Endodermal cell (in vitro differentiated cells): ENCODE results near the gene NPAS1. TPM values are rescaled to one million over a fixed set of nuclear protein-coding genes. Genes with fewer than 3 reads are reported as not detected.
"Not testable (repeated sequence)": the region's sequence is repeated elsewhere in the genome, so short reads cannot be mapped to it uniquely, and the experiment has no call there.

Source experiments
- DNase-seq: peaks from one replicate; pipeline ENCODE4 v3.0.0-alpha.2; 2017
- H3K27ac ChIP-seq: 2 replicates; pipeline ENCODE4 v1.5.1; 2013; ENCODE audit warnings: mild to moderate bottlenecking, low read depth, low read length, moderate library complexity
- H3K27me3 ChIP-seq: 2 replicates; pipeline ENCODE4 v1.6.1; 2013; ENCODE audit warnings: mild to moderate bottlenecking, low read length, moderate library complexity; ENCODE audit not compliant: insufficient read depth, control insufficient read depth, poor library complexity, severe bottlenecking
- H3K36me3 ChIP-seq: 2 replicates; pipeline ENCODE4 v1.7.0; 2013; ENCODE audit warnings: mild to moderate bottlenecking, low read length, moderate library complexity; ENCODE audit not compliant: control insufficient read depth, insufficient read depth
- H3K4me1 ChIP-seq: one replicate; pipeline ENCODE4 v1.7.0; 2013; ENCODE audit warnings: low read length; ENCODE audit not compliant: control insufficient read depth, insufficient read depth
- H3K4me3 ChIP-seq: 2 replicates; pipeline ENCODE4 v1.5.1; 2013; ENCODE audit warnings: mild to moderate bottlenecking, low read length, moderate library complexity
- H3K9ac ChIP-seq: 2 replicates; pipeline ENCODE4 v1.6.1; 2013; ENCODE audit warnings: mild to moderate bottlenecking, low read length, moderate library complexity; ENCODE audit not compliant: poor library complexity, severe bottlenecking; ENCODE audit errors: extremely low read depth
- H3K9me3 ChIP-seq: 2 replicates; pipeline ENCODE4 v1.6.1; 2013; ENCODE audit warnings: mild to moderate bottlenecking, low read length, moderate library complexity; ENCODE audit not compliant: control insufficient read depth
- H3K27ac Mint-ChIP-seq: 2 replicates; pipeline ENCODE4 v1.8.0; 2020; ENCODE audit warnings: mixed read lengths
- H3K27me3 Mint-ChIP-seq: 2 replicates; pipeline ENCODE4 v1.8.0; 2021; ENCODE audit warnings: mild to moderate bottlenecking, mixed read lengths; ENCODE audit not compliant: insufficient read depth
- H3K36me3 Mint-ChIP-seq: 2 replicates; pipeline ENCODE4 v1.8.0; 2020; ENCODE audit warnings: low read depth, mixed read lengths
- H3K4me1 Mint-ChIP-seq: 2 replicates; pipeline ENCODE4 v1.8.0; 2020; ENCODE audit warnings: mixed read lengths
- H3K4me3 Mint-ChIP-seq: 2 replicates; pipeline ENCODE4 v1.8.0; 2020; ENCODE audit warnings: mild to moderate bottlenecking, moderate library complexity, mixed read lengths
- H3K9me3 Mint-ChIP-seq: 2 replicates; pipeline ENCODE4 v1.8.0; 2020; ENCODE audit warnings: mild to moderate bottlenecking, mixed read lengths
- WGBS, 2 experiments: methylation state at CpG; one replicate each; pipeline versions ENCODE4 v1.1.5 to v1.1.7; 2013; ENCODE audit warnings: missing lambda C conversion rate in 2 of 2, mixed read lengths in 1 of 2; ENCODE audit not compliant: insufficient coverage in 1 of 2, insufficient read length in 1 of 2; 5-methylcytosine and 5-hydroxymethylcytosine counted together
- total RNA-seq, 2 donors: library from RNA; stranded (reverse); fragmentation: NEBNext Ultra II Directional in 1 of 2; extraction: Animal tissue kit (Norgen Biotek cat#: 25700) in 1 of 2; gene quantifications; 2 replicates in 1 of 2; 3 replicates in 1 of 2; pipeline ENCODE4 v1.2.1, GENCODE V29; 2021
- TF ChIP-seq, protein P1 (sequence below): fragments of 200-600 bp; sonication (generic); conservative IDR thresholded peaks from 2 replicates; pipeline ENCODE4 v1.5.0; 2021; ENCODE audit warnings: antibody characterized with exemption, mild to moderate bottlenecking

Gene NPAS1
- total RNA-seq, 2 donors from 2014 or later: 6.9 to 8.7 TPM

GRCh38 chr19:47049307-47049700, 29.7 kb downstream of the NPAS1 start:
- H3K27ac Mint-ChIP-seq: peak overlapping the region; percentile 92
- TF ChIP-seq, protein P1, sequence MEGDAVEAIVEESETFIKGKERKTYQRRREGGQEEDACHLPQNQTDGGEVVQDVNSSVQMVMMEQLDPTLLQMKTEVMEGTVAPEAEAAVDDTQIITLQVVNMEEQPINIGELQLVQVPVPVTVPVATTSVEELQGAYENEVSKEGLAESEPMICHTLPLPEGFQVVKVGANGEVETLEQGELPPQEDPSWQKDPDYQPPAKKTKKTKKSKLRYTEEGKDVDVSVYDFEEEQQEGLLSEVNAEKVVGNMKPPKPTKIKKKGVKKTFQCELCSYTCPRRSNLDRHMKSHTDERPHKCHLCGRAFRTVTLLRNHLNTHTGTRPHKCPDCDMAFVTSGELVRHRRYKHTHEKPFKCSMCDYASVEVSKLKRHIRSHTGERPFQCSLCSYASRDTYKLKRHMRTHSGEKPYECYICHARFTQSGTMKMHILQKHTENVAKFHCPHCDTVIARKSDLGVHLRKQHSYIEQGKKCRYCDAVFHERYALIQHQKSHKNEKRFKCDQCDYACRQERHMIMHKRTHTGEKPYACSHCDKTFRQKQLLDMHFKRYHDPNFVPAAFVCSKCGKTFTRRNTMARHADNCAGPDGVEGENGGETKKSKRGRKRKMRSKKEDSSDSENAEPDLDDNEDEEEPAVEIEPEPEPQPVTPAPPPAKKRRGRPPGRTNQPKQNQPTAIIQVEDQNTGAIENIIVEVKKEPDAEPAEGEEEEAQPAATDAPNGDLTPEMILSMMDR: no peak
- H3K4me3 ChIP-seq: no peak overlapping the region
- H3K27me3 ChIP-seq: no peaks in the 10 kb centered on the region
- peak overlapping the region; percentile 93 for H3K4me3 Mint-ChIP-seq
- peaks cover 31% of the 10 kb centered on the region for H3K4me1 Mint-ChIP-seq
- 69 to 72% methylated on average over 9 of the region's 9 CpGs for WGBS, 2 experiments
- peak; percentile 49 for DNase-seq
- peak overlapping the region; percentile 32 for H3K9ac ChIP-seq
- H3K36me3 Mint-ChIP-seq: peaks cover 2% of the 10 kb centered on the region
- peaks cover 14% of the 10 kb centered on the region for H3K9me3 Mint-ChIP-seq
- peaks cover 12% of the 10 kb centered on the region for H3K27me3 Mint-ChIP-seq
- no peaks in the 10 kb centered on the region for H3K9me3 ChIP-seq
- no peaks in the 10 kb centered on the region for H3K36me3 ChIP-seq
- H3K4me1 ChIP-seq: no peaks in the 10 kb centered on the region
- no peak overlapping the region for H3K27ac ChIP-seq

- H3K27ac ChIP-seq, H3K9ac ChIP-seq, H3K36me3 ChIP-seq, DNase-seq, H3K4me1 ChIP-seq, H3K9me3 ChIP-seq, H3K27me3 ChIP-seq, H3K4me3 ChIP-seq: not testable (repeated sequence)
- Mint-ChIP-seq H3K4me3 (peak overlapping the region; percentile 93), H3K9me3 (peaks cover 24% of the 10 kb centered on the region), H3K27ac (peak overlapping the region; percentile 73), H3K27me3 (peaks cover 18% of the 10 kb centered on the region), H3K36me3 (peaks cover 11% of the 10 kb centered on the region), H3K4me1 (peaks cover 31% of the 10 kb centered on the region)
- 60 to 75% methylated on average over 1 to 3 of the region's 3 CpGs for WGBS, 2 experiments
Observed at GRCh38 chr19:47050562-47050961, 30.9 kb downstream of the NPAS1 start.

DNA sequence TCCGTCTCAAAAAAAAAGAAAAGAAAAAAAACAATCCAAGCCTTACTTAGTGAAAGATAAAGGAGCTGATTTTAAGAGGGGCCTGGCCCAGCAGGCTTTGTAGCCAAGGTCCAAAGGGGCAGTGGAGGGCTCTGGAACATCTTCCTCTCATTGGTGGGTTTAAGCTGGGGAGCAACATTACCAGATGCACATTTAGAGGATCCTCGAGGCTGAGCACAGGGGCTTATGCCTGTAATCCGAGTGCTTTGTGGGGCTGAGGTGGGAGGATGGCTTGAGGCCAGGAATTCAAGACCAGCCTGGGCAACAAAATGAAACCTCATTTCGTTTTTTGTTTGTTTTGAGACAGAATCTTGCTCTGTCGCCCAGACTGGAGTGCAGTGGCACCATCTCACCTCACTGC, 36.8 kb downstream of the NPAS1 start:
- DNase-seq: peak; percentile 38
- Mint-ChIP-seq H3K4me3 (no peak overlapping the region), H3K9me3 (peaks cover 37% of the 10 kb centered on the region), H3K36me3 (peaks cover 11% of the 10 kb centered on the region), H3K27me3 (peaks cover 18% of the 10 kb centered on the region), H3K4me1 (peaks cover 26% of the 10 kb centered on the region), H3K27ac (peak overlapping the region; percentile 30)
- TF ChIP-seq, protein P1: no peak
- Histone ChIP-seq H3K27me3 (no peaks in the 10 kb centered on the region), H3K9me3 (peaks cover 7% of the 10 kb centered on the region), H3K36me3 (no peaks in the 10 kb centered on the region), H3K4me1 (no peaks in the 10 kb centered on the region), H3K27ac (no peak overlapping the region), H3K4me3 (no peak overlapping the region), H3K9ac (no peak overlapping the region)
- 86 to 90% methylated on average over 2 to 4 of the region's 5 CpGs for WGBS, 2 experiments

GRCh38 chr19:47057328-47057727, 37.7 kb downstream of the NPAS1 start:
- WGBS, 2 experiments: 80 to 94% methylated on average over 2 of the region's 2 CpGs
- H3K27me3 Mint-ChIP-seq: peaks cover 18% of the 10 kb centered on the region
- H3K4me3 ChIP-seq: no peak overlapping the region
- no peak overlapping the region for H3K9ac ChIP-seq
- no peak overlapping the region for H3K4me3 Mint-ChIP-seq
- peaks cover 41% of the 10 kb centered on the region for H3K9me3 Mint-ChIP-seq
- peaks cover 7% of the 10 kb centered on the region for H3K9me3 ChIP-seq
- TF ChIP-seq, protein P1: no peak
- H3K36me3 Mint-ChIP-seq: peaks cover 14% of the 10 kb centered on the region
- no peak overlapping the region for H3K27ac ChIP-seq
- no peaks in the 10 kb centered on the region for H3K27me3 ChIP-seq
- DNase-seq: no peak
- no peaks in the 10 kb centered on the region for H3K4me1 ChIP-seq
- H3K36me3 ChIP-seq: no peaks in the 10 kb centered on the region
- H3K4me1 Mint-ChIP-seq: peaks cover 20% of the 10 kb centered on the region
- peak overlapping the region; percentile 96 for H3K27ac Mint-ChIP-seq
